ENCODE data around the gene CISD3. TPM values are rescaled to one million over a fixed set of nuclear protein-coding genes. Genes with fewer than 3 reads are reported as not detected.

Gene CISD3
- total and polyA plus RNA-seq, 2 of the 8 experiments (the other 6 are each of a cell fraction or from before 2014, with no cell fraction given), result 9.4 to 11.1 TPM

DNA sequence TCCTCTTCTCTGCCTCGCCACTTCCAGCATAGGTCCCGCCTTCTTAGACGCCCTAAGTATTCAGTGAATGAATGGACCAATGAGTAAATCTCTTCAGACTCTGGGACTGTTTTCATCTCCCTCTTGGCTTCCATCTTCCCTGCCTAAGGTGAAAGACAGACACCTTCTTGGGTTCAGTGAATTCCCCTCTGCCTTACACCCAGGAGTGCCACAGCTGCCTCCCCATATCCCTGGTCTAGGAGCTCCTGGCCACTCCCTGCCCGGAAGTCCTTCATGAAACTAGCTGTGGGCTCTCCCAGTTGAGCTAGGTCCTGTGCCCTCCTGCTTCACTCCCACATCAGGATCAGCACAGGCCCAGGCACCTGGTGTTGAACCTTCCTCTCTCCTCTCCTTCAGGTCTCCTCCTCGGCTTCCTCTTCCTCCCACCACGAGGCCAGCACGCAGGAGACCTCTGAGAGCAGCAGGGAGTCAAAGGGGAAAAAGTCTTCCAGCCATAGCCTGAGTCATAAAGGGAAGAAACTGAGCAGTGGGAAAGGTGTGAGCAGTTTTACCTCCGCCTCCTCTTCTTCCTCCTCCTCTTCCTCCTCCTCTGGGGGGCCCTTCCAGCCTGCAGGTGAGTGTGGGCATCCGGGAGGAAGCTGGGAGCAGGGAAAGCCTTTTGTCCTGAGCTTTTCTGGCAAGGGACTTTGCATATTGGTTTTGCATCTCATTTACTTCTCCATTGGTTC is 14.8 kb upstream of the CISD3 start:
- H3K4me2 ChIP-seq (ENCODE audit: insufficient read depth in 1 of 2, low read depth in 2 of 2, low read length in 2 of 2), result peak overlapping the region; percentile 37 to 61; a peak in 3 of 4 replicates
- whole genome bisulfite sequencing, 2 experiments (ENCODE audit: extremely low coverage in 1 of 2, insufficient coverage in 1 of 2, insufficient read length in 1 of 2, insufficient replicate concordance in 2 of 2, low coverage in 1 of 2, low lambda C conversion rate in 2 of 2, missing lambda C conversion rate in 1 of 2), result 55% methylated on average over 9 of the region's 9 CpGs; no CpG with 5 or more reads in 1 of the 2 experiments
- TF ChIP-seq GTF2F1 (IDR thresholded peaks at IDR 0.05; ENCODE audit: borderline replicate concordance, low read depth, low read length) (no peak), SRF (IDR thresholded peaks at IDR 0.05; ENCODE audit: low read depth, low read length) (no peak), POU5F1 (IDR thresholded peaks at IDR 0.05; ENCODE audit: low read depth, low read length) (no peak), BCL11A (IDR thresholded peaks at IDR 0.05; ENCODE audit: low read depth in 2 of 2, low read length in 2 of 2) (no peak), SP1 (IDR thresholded peaks at IDR 0.05; ENCODE audit: low read depth, low read length) (peak; percentile 41; the same call in 1 of the 2 replicates), TCF12 (IDR thresholded peaks at IDR 0.05; ENCODE audit: low read depth, low read length) (0 out of 2 replicates have a peak, but pooled peaks have one; percentile 15), NRF1 (IDR thresholded peaks at IDR 0.05; ENCODE audit: low read depth, low read length) (no peak), POLR2A (IDR thresholded peaks at IDR 0.05; ENCODE audit: control extremely low read depth in 1 of 2, low read depth in 2 of 2, low read length in 2 of 2) (no peak), CEBPB (IDR thresholded peaks at IDR 0.05; ENCODE audit: low read depth, low read length) (no peak), SUZ12 (IDR thresholded peaks at IDR 0.05; ENCODE audit: low read length) (no peak), RXRA (IDR thresholded peaks at IDR 0.05; ENCODE audit: insufficient read depth, low read depth, low read length) (no peak), ASH2L (IDR thresholded peaks at IDR 0.05; ENCODE audit: low read length) (no peak)
- TF ChIP-seq, protein P1, sequence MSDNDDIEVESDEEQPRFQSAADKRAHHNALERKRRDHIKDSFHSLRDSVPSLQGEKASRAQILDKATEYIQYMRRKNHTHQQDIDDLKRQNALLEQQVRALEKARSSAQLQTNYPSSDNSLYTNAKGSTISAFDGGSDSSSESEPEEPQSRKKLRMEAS (IDR thresholded peaks at IDR 0.05), result 0 out of 2 replicates have a peak, but pooled peaks have one; percentile 28

More for the DNA sequence above, 14.8 kb upstream of the CISD3 start:
- Histone ChIP-seq H3K23ac (ENCODE audit: insufficient read length) (no peak overlapping the region), H3K9me3 (ENCODE audit: insufficient read depth in 2 of 2, low read depth in 1 of 2, low read length in 1 of 2) (no peaks in the 10 kb centered on the region), H2BK120ac (replicated peaks; ENCODE audit: low read depth, low read length) (peak overlapping the region; percentile 97), H3K4ac (replicated peaks; ENCODE audit: insufficient read length, low read depth, low read length) (peak overlapping the region; percentile 63), H3K56ac (replicated peaks; ENCODE audit: insufficient read length, low read depth, low read length) (no peak overlapping the region), H2AFZ (ENCODE audit: low read length) (no peak overlapping the region), H3K79me2 (ENCODE audit: control insufficient read depth in 1 of 2, insufficient read depth in 2 of 2, low read length in 2 of 2) (no peaks in the 10 kb centered on the region), H4K91ac (replicated peaks; ENCODE audit: insufficient read length, low read length) (peak overlapping the region; percentile 94), H3K79me1 (ENCODE audit: low read depth, low read length) (no peaks in the 10 kb centered on the region), H3K27ac (ENCODE audit: low read depth, low read length) (peak overlapping the region; percentile 63), H3K23me2 (ENCODE audit: low read depth, low read length) (peaks cover 2% of the 10 kb centered on the region; the same call in 1 of the 2 replicates), H2BK15ac (ENCODE audit: low read length) (peak overlapping the region; percentile 83), H3K18ac (ENCODE audit: extremely low read depth, low read length) (peak overlapping the region; percentile 71), H2BK20ac (ENCODE audit: low read length) (peak overlapping the region; percentile 40; the same call in 1 of the 2 replicates), H4K20me1 (replicated peaks in 1 of 2; ENCODE audit: control insufficient read depth in 1 of 2, insufficient read depth in 2 of 2, low read length in 2 of 2) (no peaks in the 10 kb centered on the region), H4K5ac (ENCODE audit: insufficient read length, low read depth, low read length) (no peak overlapping the region), H3K4me3 (ENCODE audit: extremely low read depth in 1 of 4, insufficient read depth in 2 of 4, low read depth in 3 of 4, low read length in 4 of 4) (peak overlapping the region in 1 of 4 experiments; percentile 33; a peak in 1 of 8 replicates), H3K4me1 (replicated peaks in 1 of 4; ENCODE audit: control insufficient read depth in 3 of 4, insufficient read depth in 4 of 4, low read length in 3 of 4) (peaks cover 11 to 39% (median 27%) of the 10 kb centered on the region in 4 experiments), H3K27me3 (replicated peaks in 1 of 4; ENCODE audit: control insufficient read depth in 3 of 4, extremely low read depth in 1 of 4, insufficient read depth in 3 of 4, low read length in 3 of 4) (peaks cover 0 to 7% (median 3%) of the 10 kb centered on the region in 4 experiments; a peak in 4 of 7 replicates), H4K8ac (ENCODE audit: extremely low read depth, insufficient read depth, low read length) (no peak overlapping the region; the same call in 1 of the 2 replicates), H2BK5ac (ENCODE audit: low read depth, low read length) (peak overlapping the region; percentile 80; the same call in 1 of the 2 replicates), H2BK12ac (ENCODE audit: low read depth, low read length) (peak overlapping the region; percentile 84; the same call in 1 of the 2 replicates), H3K36me3 (ENCODE audit: control insufficient read depth in 2 of 4, insufficient read depth in 4 of 4, low read length in 3 of 4) (no peaks in the 10 kb centered on the region), H3K9ac (replicated peaks in 1 of 4; ENCODE audit: extremely low read depth in 1 of 4, low read depth in 3 of 4, low read length in 3 of 4) (no peak overlapping the region), H3K14ac (ENCODE audit: insufficient read length) (no peak overlapping the region), H2AK5ac (ENCODE audit: low read depth, low read length) (no peak overlapping the region)
- DNase-seq (ENCODE audit: low read depth in 1 of 2, low spot score in 2 of 2) (no peak), FAIRE-seq (no peak)
- CTCF ChIA-PET (ENCODE audit: partially characterized antibody), result interaction anchor here (0.6 to 7.9 kb wide), 14 partner anchors 8 to 168 kb away, joined by 3 to 49 read pairs (median 4); partner anchors contain the start of genes CISD3 and EPOP
- POLR2A ChIA-PET (ENCODE audit: partially characterized antibody), result interaction anchor here (0.9 to 3.9 kb wide), 10 partner anchors 10 to 152 kb away, joined by 3 to 38 read pairs (median 4); partner anchors contain the start of genes CISD3, MLLT6 and RPL23

Data from H1 (cell line).